HG03135 (cell line): Measurements from ENCODE around the gene CARD10.

Source experiments
- ATAC-seq: cut with Tn5 transposase; IDR thresholded peaks from one replicate; pipeline ENCODE4 v1.9.1; 2021; ENCODE audit warnings: mild to moderate bottlenecking, moderate library complexity; ENCODE audit not compliant: unreplicated experiment

CARD10 gene

DNA sequence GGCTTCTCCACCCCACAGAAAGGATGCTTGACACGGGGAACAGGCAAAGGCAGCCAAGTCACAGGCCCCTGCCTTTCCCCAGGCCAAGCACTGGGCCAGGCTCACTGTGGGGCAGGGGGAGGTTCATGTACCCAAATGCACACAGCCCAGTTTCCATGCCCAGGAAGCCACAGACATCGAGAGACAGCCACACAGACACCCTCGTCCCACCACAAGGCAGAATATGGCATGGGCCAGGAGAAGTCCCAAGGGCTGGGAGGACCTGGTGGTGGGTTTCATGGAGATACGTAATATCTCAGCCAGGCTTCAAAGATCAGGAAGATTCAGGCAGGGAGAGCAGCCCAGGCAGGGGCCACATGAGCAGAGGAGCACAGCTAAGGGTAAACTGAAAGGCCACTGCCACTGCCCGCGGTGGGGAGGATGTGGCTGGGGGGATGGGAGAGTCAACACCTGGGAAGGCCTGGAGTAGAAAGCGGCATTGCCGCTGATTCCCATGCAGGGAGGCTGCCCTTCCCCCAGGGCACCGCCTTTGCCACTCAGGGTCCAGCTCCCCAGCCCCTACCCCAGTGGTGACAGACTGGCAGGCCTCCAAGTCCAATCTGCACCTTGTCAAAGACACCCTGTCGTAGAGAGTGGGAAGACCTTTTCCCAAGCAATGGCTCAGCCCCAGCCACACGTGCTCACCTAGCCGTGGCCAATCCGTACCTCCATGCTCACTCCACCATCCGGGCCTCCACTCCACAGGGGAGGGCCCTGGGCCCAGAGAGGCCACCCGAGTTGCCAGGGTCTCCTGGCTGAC, 30.7 kb downstream of the CARD10 start:
- no peak for ATAC-seq

DNA sequence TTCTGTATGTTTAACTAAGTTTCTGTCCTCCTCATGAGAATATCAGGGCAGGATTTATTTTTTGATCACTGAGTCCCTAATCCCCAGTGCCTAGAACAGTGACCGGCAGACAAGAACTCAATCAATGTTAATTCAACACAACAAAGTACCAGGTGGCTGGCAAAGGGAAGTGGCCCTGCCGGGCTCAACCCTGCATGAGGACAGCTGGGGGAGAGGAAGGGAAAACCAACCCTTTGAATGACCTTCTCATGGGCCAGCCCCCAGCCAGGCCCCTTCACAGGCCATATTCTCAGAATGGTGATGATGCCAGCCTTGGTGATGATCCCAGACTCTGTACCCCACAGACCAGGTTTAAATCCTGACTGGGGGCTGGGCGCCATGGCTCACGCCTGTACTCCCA, 31.6 kb downstream of the CARD10 start:
- ATAC-seq: no peak

DNA sequence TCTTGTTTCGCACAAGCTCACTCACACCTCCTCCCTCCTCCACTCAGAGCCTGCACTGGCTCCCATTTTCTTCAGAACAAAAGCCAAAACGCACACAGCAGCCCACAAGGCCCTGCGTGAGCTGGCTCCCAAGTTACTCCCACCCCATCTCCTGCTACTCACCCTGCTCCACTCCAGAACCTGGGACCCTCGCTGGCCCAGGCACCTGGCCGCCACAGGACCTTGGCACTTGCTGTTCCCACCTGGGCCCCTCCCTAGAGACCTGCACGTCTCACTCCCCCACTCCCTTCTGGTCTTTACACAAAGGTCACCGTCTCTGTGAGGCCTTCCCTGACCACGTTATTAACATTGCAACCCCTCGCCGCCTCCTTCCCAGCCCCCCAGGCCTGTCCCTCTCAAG, 32.1 kb downstream of the CARD10 start:
- no peak for ATAC-seq

DNA sequence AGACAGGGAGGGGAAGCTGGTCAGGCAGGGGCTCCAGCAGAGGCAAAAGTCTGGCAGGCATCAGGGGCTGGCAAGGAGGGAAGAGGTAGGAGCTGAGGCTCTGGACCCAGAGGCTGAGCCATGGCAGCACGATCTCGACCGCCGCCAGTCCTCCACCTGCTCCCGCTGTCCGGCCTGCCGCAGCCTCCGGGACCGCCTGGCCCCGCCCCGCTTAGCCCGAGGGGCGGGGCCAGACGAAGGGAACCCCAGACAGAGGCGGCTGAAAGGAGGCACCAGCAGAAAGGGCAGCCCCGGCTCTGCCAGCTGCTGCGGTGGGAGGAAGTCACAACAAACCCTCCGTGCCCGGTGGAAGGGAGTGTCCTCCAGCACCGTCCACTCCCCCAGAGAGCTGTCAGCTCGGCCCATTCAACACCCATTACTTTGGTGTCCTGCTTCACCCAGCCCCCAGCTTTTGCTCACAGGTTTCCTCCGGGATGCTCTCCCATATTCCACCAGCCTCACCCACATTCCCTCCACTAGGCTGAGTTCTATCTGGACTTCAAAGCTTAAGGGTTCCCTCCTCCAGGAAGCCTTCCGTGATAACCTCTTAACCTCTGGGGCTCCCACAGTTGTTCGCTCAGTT, 32.9 kb downstream of the CARD10 start, which contains the start of gene MFNG:
TSS of gene MFNG (minus strand) at position 161 of the 622 bp plus-strand sequence. CDS start 207 bp downstream, outside the sequence.
- ATAC-seq: peak; percentile 53

DNA sequence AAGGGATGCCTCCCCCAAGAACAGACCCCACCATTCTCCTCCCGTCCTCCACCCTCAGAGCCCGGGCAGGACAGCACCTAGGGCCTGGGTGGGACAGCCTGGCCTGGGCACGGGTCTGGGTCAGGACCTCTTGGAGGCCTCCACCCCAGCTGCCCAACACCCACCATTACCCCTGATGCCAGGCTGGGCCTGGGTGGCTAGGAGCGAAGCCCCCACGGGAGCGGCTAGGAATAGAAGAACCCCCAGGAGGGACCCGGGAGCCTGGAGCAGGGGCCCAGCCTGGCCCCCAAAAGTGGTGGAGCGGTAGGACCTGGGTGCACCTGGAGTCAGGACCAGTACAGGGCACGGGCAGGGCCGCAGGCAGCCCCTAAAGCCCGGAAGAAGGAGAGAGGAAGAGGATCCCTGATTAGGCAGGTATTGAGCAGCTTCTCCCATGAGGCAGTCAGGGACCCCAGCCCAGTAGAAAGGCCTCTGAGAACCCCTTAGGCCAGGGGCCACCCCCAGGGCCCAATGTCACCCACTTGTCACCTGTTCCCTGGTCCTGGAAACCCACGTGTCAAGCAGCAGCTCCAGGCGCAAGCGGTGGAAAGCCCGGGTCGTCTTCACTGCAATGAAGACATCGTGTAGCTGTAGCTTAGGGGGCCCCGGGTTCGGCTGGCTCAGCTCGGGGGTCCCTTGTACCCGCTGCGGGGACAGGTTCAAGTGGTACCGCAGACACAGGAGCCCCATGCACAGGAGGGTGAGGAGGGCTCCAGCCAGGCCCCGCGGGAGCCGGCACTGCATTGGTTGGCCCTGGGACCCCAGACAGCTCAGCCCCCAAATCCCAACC, 33.6 kb downstream of the CARD10 start:
- ATAC-seq: peak; percentile 24

DNA sequence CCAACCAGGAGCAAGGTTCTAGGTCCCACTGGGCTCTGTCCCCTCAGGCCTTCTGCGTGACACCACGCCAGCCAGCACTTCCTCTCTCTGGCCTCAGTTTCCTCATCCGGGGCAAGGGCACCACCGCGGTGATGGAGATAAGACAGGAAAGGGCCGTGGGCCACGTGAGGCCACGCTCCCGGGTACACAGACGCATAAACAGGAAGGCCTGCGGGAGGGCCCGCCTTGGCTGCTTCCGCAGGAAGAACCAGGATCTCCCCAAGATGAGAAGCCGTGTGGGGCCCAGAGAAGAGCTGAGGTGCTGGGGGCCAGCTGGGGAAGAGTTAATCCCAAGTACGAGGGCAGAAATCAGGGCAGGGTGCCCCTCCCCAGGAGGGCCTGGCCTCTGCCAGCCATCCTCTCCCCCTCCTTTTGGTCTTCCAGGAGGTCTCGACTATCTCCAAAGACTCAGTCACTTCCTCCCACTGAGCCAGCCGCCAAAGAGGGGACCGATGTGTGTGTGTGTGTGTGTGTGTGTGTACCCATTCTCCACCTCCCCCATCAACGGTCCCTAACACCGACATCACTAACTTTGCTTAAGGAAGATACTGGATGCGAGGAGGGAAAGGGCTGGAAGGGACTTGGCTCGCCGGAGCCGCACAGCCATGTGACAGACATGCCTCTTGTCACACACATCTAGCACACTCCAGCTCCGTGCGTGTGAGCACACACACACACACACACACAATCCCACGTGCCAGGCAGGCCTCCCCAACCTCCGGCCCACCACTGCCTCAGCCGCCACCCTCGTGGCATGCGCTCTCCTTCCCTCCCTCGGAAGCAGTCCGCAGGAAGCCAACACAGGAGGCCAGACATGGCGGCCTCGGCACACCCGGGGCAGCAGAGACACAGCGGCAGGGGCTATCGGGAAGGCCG, 34.5 kb downstream of the CARD10 start:
- peak; percentile 18 for ATAC-seq

DNA sequence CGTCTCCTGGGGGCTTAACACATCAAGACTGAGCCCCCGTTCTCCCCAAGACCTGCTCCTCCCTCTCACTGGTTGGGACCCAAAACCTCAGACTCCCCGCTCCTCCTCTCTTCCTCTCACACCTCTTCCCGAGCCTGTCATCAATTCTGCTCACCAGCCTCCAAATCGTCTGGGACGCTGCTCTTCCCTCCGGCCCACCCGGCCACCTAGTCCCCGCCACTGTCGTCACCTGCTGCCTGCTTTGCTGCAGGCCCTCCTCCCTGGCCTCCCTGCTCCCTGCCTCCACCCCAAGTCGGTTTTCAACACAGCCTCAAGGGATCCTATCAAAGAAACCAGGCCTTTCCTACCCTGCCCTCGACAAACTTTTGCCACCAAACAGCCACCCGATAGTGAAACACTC, 36.2 kb downstream of the CARD10 start:
- ATAC-seq: no peak

DNA sequence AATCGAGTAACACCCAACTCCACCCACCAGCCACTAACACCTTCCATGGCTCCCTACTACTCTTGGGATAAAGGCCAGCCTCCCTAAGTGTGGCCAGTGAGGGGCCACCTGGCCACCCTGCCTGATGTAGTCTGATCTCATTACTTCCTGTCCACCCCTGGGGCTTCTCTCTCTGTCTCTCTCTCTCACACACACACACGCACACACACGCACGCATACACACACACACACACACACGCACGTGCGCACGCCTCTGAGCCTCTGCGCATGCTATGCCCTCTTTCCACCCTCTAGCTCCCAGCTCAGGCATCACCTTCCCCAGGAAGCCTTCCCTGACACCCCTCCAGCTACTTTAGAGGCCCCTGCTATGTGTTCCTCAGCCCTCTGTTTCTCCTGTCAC, 37.0 kb downstream of the CARD10 start:
- ATAC-seq: no peak

DNA sequence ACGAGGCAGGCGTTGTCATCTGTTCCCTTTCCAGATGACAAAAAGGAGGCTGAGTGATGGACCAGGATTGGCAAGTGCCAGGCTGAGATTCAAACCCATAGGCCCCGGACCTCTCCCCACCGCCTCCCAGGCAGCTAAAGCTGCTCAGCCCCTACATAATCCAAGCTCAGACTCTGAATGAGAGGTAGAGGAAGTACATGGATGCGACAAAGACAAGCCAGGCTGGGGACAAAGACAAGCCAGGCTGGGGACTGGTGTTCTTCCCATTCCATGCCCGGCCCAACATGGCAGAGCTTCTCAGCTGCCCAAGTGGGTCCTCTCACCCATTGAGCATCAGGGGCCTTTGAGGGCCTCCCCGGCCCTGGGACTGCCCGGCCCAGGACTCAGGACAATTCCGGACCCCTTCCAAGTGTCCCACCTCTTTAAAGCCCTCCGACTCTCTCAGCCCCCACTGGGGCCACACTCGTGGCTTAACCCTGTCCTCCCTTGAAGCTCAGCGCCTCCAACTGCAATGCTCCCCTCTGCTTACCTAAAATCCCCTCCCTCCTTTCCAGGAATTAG, 37.8 kb downstream of the CARD10 start:
- no peak for ATAC-seq

DNA sequence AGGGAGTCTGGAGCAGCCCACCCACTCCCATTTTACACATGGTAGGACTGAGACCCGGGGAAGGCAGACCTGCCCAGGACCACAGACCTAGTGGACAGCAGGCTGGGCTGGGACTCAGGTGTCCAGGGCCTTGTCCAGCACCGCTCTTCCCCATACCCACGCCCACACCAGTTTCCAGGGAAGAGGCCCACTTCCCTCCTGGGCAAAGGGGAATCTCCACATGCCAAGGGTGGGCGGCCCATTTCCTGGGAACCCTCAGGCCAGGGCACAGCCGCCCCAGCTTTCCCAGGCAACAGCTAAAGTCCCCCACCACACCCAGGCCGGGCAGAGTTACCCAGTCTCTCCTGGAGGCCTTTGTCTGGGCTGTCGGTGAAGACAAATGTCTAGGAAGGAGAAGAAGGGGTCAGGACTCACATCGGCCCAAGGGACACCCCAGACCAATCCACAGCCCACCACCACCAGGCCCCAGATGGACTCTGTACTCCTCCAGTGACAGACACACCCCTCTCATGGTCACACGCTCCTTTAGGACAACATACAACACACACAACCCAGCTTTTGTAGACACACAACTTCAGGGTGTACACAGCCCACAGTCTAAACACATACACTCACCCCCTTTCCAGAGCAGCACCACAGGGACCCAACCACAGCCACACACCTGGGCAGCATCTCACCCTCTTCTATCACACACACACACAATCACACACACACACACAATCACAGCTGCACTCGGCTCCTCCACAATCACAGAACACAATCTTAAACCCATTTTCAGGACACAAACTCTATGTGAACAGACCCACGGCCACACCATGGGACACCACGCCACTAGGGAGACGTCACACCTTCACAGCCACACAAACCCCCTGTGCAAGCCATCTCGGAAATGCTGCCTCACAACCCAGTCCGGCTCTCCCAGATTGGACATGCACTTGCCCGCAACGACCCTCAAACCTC, 38.5 kb downstream of the CARD10 start:
- ATAC-seq: no peak

DNA sequence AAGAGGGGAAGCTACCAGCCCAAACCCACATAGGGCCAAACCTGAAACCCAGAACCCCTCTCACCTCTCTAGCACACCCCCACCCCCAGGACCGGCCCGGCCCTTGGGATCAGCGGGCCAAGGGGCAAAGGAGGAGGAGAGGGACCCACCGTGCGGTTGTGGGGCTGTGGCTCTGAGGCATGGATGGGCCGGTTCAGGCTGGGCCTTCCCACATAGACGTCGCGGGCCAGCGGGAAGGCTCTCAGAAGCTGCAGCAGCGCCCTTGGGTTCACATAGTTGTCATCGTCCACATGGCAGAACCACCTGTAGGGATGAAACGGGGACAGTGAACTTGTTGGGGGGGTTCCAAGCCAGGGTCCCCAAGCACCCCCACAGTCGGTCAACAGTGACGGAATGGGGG, 40.0 kb downstream of the CARD10 start:
- no peak for ATAC-seq

DNA sequence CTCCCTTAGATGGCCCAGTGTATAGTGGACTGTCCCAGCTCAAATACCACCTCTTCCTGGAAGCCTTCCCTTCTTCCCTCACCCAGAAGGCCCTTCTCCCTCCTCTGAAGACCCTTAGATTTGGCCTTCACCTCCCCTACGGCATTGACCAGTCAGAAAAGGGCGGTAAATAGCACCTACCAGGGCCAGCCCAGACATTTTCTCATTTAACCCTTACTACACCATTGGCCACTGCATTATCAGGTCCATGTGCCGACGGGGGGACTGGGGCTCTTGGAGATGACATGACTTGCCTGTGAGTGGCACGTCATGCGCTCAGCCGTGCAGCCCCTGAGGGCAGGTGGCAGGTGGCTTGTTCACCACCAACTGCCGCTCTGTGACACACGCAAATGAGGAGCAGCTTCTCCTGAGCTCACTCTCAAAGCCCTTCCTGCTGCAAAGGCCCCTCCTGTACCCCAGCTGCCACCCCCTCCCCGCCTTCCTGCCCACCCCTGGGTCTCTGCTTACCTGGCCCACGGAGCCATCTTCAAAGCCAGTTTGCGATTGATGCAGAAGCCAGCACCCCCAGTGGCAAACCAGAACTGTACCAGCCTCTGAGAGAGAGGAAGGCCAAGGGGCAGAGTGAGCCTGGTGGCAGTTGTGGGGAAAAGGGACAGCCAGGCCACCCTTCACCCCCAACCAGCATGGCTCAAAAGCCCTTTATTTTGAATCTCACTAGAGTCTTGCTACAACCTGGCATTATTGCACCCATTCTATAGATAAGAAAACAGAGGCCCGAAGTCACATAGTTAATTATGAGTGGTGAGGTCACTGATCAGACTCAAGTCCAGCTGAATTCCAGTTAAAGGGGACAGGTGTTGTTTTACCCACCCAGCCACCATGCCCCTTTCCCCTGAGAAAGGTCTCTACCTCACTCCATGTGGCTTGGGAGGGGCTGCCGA, 42.6 kb downstream of the CARD10 start:
- no peak for ATAC-seq

DNA sequence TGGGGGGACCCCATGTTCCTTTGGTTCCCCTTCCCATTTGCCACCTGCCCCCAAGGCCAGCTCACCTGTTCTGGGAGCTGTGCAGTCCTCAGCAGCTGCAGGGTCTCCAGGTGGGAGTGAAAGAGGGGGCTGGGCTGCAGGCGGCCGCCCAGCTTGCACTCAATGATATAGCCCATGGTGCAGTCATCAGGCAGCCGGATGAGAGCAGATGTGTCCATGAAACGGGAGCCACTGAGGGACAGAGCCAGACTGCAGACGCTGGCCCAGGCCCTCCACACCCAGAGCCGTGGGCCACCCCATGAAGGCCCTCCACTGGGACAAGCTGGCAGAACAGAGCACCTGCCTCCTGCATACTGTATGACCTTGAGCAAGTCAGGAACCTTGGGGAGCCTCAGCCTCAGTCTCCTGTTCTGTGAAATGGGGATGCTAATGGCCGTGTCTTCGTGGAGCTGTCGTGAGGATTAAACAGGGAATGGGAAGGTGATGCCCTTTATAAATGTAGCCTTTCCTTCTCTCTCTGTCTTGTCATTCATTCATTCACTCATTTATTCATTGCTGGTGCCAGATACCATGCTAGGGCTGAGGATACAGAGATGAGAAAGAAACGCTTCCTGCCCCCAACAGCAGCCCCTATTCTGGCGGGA, 44.6 kb downstream of the CARD10 start:
- ATAC-seq: no peak

DNA sequence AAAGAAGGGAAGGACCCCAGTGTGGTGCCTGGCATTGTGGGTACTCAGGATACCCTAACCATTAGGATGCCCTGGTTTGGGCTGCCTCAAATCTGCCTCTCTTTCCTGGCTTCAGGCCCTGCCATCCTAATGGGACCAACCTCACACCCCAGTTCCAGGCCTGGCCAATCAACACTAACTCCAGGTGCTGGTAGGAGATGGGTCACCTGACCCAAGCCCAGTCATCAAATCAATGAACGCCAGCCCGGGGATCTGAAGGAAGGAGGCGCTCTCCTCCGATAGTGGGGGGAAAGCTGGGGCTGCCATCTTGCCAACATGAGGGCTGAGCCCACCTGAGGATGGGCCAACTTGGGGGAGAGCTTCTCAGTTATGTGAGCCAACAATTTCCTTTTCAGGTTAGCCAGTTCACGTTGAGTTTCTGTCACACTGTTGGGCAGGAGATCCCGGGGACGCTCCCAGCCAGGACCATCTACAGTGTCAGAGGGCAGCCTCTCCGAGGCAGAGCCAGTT, 45.7 kb downstream of the CARD10 start:
- ATAC-seq: no peak

DNA sequence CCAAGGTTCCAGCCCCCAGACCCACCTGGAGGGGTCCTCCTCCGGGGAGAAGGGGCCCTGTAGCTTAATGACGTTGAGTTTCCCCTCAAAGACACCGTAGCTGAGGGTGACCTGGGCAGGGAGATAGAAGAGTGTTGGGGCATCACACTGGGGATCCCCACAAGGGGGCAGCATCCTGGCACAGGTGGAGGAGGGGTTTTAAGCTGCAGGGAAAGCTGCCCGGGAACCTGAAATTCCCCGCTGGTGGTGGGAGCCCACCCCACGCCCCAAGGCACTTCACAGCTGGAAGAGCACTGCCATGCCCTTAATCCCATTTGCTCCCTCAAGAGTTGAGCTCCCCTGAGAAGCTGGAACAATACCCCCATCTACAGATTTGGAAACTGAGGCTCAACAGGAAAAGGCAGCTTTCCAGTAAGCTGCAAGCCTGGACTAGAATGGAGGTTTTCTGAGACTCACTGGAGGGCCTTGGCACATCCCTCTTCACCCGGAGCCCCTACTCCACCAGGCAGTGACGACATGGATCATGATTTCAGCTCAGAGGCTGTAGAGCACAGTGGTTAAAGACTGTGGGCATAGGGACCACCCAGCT, 46.7 kb downstream of the CARD10 start:
- ATAC-seq: no peak

DNA sequence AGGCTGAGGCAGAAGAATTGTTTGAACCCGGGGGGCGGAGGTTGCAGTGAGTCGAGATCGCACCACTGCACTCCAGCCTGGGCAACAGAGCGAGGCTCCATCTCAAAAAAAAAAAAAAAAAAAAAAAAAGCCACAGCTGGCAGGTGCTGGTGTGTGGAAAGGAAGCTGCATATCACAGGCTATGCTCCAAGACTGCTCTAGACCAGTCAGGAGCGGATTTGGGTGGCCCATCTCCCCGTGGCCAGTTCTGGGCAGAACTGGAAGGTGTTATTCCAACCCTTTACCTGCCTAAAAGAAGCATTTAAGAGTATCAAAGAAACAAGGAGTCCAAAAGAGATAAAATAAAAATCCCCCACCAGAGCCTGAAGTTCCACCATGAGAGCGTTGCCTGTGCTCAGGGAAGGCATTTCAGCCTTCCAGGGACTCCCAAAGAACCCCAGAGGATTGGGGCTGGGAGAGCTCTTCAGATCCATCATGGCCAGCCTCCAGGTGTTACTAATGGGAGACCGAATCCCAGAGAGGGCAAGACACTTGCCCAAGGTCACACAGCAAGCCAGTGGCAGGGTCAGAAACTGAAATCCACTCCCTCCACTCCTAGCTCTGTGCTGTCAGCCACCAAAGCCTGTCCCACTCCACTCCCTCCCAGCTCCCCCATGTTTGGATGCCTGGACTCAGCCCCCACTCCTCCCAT, 47.3 kb downstream of the CARD10 start:
- no peak for ATAC-seq
